Pancreas (tissue), 10 donors: ENCODE data around the gene OR7A5. TPM values are rescaled to one million over a fixed set of nuclear protein-coding genes. Genes with fewer than 3 reads are reported as not detected.

Source experiments
- ATAC-seq, 4 donors: fragments of 200-7000 bp; cut with Tn5 transposase; one replicate each; pipeline versions ENCODE4 v1.8.0 to v1.9.1; 2020; ENCODE audit warnings: mild to moderate bottlenecking in 4 of 4, moderate library complexity in 4 of 4
- DNase-seq, 6 donors: peaks; one replicate each; pipeline ENCODE4 v3.0.0-alpha.2; 2020
- FAIRE-seq: peaks from 2 replicates; lab custom pipeline; 2012; peaks lifted over from hg19 to GRCh38; lab: Jason Lieb, UNC
- H3K27ac ChIP-seq, 4 donors: fragments of 200-600 bp; sonication (generic); 1 replicate in 3 of 4; 2 replicates in 1 of 4; pipeline versions ENCODE4 v1.5.0 to v1.8.0; 2020
- H3K27me3 ChIP-seq, 4 donors: fragments of 200-600 bp; one replicate each; pipeline ENCODE4 v1.8.0; 2021
- H3K36me3 ChIP-seq, 3 donors: fragments of 200-600 bp; sonication (generic) in 1 of 3; one replicate each; pipeline versions ENCODE4 v1.5.0 to v1.8.0; 2020 to 2021
- H3K4me1 ChIP-seq, 3 donors: fragments of 200-600 bp; one replicate each; pipeline ENCODE4 v1.8.0; 2021
- H3K4me3 ChIP-seq, 4 donors: fragments of 200-600 bp; sonication (generic) in 2 of 4; one replicate each; pipeline versions ENCODE4 v1.5.0 to v1.8.0; 2020 to 2021
- H3K9me3 ChIP-seq, 4 donors: fragments of 200-600 bp; one replicate each; pipeline ENCODE4 v1.8.0; 2021
- WGBS, 2 donors: extraction: QIAGEN DNeasy Blood & Tissue Kit; methylation state at CpG; one replicate each; pipeline ENCODE4 v1.1.7; 2013; 5-methylcytosine and 5-hydroxymethylcytosine counted together
- intact Hi-C, 3 donors: fragments of 100-400 bp; cut with DNase I; formaldehyde crosslinking; loops; one replicate each; pipeline versions ENCODE4 v1.11.1 to v1.14.2; 2022
- polyA plus RNA-seq, 2 donors: library from polyadenylated mRNA; stranded (reverse); fragments of 200-250 nt; gene quantifications; one replicate each; pipeline ENCODE4 v1.2.3, GENCODE V29; 2013
- total RNA-seq, 6 donors: library from RNA; stranded (reverse); fragmentation: NEBNext Ultra II Directional in 4 of 6; extraction: Animal tissue kit (Norgen Biotek cat#: 25700) in 4 of 6; gene quantifications; one replicate each; pipeline versions ENCODE4 v1.2.1 to v1.2.4, GENCODE V29; 2021 to 2023
- TF ChIP-seq, protein P1 (sequence below), 4 donors: fragments of 200-600 bp; sonication (generic) in 3 of 4; IDR thresholded peaks; one replicate each; pipeline versions ENCODE4 v1.5.0 to v1.8.0; 2021; ENCODE audit warnings: antibody characterized with exemption in 4 of 4
- donor health status: healthy with polysubstance abuse.
- donor health status: DM: no; HTN: no; CAD: no; lungs with moderate emphysema.
- donor health status: DM: no; HTN: no; CAD: no.
- donor health status: control.
- donor health status: control.
- donor health status: Bipolar disorder and iron deficiency.
- donor health status: DM: yes; HTN: yes; CAD: no.
- donor health status: DM: no; HTN: no; CAD: no.
- donor health status: DM: no; HTN: no; CAD: no.
- donor health status: DM: yes; HTN: yes; CAD: no.

OR7A5 gene
- not detected for total RNA-seq
- polyA plus RNA-seq, result not detected

DNA sequence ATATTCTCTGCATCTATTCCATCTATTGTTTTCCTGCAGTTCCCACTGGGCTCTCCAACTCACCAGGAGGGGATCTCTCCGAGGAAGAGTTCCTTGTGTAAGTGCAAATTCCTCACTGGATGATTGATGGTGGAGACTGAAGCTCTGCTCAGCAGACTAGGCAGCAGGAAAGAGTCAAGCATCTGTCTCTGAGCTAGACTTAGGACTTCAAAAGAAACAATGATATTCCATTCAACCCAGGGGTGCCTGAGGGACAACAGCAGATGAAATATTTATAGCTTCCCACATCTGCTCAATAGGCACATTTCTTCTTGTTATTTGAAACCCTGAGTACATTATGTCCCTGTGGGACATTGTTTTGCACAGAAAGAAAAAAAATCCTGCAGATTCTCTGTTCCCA lies at the start of gene OR7A5, which contains the start of gene OR7C1:
Gene OR7A5, minus strand, starts transcription at position 175 of the 400 bp plus-strand sequence. CDS start 6,944 bp downstream, outside the sequence.
Gene OR7C1, minus strand, starts transcription at position 175 of the 400 bp plus-strand sequence. CDS start 35,049 bp downstream, outside the sequence.
- Histone ChIP-seq H3K27me3 (no peaks in the 10 kb centered on the region), H3K27ac (no peak within 1 kb of the TSS), H3K36me3 (no peaks in the 10 kb centered on the region), H3K4me1 (no peaks in the 10 kb centered on the region), H3K9me3 (no peaks in the 10 kb centered on the region), H3K4me3 (no peak within 1 kb of the TSS)
- ATAC-seq, result no peak
- DNase-seq, result no peak
- TF ChIP-seq, protein P1, sequence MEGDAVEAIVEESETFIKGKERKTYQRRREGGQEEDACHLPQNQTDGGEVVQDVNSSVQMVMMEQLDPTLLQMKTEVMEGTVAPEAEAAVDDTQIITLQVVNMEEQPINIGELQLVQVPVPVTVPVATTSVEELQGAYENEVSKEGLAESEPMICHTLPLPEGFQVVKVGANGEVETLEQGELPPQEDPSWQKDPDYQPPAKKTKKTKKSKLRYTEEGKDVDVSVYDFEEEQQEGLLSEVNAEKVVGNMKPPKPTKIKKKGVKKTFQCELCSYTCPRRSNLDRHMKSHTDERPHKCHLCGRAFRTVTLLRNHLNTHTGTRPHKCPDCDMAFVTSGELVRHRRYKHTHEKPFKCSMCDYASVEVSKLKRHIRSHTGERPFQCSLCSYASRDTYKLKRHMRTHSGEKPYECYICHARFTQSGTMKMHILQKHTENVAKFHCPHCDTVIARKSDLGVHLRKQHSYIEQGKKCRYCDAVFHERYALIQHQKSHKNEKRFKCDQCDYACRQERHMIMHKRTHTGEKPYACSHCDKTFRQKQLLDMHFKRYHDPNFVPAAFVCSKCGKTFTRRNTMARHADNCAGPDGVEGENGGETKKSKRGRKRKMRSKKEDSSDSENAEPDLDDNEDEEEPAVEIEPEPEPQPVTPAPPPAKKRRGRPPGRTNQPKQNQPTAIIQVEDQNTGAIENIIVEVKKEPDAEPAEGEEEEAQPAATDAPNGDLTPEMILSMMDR (IDR thresholded peaks at IDR 0.05), result no peak
- intact Hi-C loops, result no loop called here
- WGBS, 2 donors, result 4 to 10% methylated on average over 1 of the region's 1 CpG
- FAIRE-seq, result no peak

DNA sequence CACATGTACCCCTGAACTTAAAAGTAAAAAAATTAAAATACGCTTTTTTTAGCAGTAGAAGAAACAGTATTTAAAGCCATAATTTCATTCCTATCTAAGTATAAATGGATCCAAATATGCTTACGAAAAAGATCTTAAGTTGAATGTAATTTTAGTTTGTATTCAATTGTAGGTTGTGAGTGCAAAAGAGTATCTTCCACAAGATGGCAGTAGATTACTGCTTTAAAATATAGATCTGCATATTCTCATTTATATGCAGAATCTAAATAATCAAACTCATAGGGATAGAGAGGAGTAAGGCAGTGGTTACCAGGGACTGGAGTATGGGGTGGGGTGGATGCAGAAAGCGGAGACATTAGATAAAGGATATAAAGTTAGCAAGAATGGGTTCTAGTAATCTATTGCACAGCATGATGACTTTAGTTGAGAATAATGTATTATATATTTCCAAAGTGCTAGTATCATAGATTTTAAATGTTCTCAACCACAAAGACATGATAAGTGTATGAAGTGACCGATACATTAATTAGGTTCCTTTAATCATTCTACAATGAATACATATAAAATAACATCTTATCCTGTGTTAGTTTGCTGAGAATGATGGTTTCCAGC lies 36.7 kb upstream of the OR7A5 start:
- Histone ChIP-seq H3K36me3 (no peaks in the 10 kb centered on the region), H3K27ac (no peak overlapping the region), H3K9me3 (no peaks in the 10 kb centered on the region), H3K4me1 (no peaks in the 10 kb centered on the region), H3K4me3 (no peak overlapping the region), H3K27me3 (peaks cover 0 to 13% (median 0%) of the 10 kb centered on the region in 4 donors)
- FAIRE-seq (no peak), ATAC-seq (no peak), DNase-seq (no peak)
- intact Hi-C loops, result no loop called here
- TF ChIP-seq, protein P1 (IDR thresholded peaks at IDR 0.05), result peak in 2 of 4 donors; percentile 19 to 32
- WGBS, 2 donors, result 40 to 50% methylated on average over 4 of the region's 4 CpGs

DNA sequence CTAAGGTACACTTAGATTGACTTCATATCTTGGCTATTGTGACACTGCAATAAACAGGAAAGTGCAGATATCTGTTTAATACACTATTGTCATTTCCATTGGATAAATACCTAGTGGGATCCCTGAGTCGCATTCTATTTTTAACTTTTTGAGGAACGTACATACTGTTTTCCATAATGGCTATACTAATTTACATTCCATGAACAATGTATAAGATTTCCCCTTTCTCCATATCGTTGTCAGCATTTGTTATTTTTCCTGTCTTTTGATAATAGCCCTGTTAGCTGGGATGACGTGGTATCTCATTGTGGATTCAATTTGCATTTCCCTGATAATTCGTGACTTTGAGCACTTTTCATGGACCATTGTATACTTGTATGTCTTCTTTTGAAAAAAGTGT lies 33.5 kb upstream of the OR7A5 start:
- peaks cover 0 to 13% (median 0%) of the 10 kb centered on the region in 4 donors for H3K27me3 ChIP-seq
- TF ChIP-seq, protein P1 (IDR thresholded peaks at IDR 0.05), result no peak
- no peak overlapping the region for H3K27ac ChIP-seq
- whole genome bisulfite sequencing, 2 donors, result 54 to 57% methylated on average over 5 of the region's 5 CpGs
- no peaks in the 10 kb centered on the region for H3K4me1 ChIP-seq
- H3K36me3 ChIP-seq, result no peaks in the 10 kb centered on the region
- no peaks in the 10 kb centered on the region for H3K9me3 ChIP-seq
- intact Hi-C loops, result no loop called here
- DNase-seq, result no peak
- H3K4me3 ChIP-seq, result no peak overlapping the region
- no peak for ATAC-seq
- no peak for FAIRE-seq

DNA sequence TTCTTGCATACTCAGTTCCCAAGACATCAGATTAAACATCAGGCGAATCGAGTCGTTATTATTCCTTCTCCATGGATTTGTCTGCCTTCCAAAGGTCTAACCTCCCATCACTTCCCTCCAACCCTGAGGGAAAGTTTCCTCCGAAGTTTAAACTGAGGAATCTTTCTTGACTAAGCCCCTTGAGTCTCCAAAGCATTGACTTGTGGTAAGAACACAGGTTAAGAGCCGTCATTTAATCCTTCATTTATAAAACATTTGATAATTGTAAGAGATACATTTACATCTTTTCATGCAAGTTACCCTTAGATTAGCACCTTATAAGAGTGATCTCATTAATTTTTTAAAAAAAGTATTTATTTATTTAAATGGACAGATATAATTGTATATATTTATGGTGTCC lies 13.8 kb upstream of the OR7A5 start, which contains the start of gene OR7A10:
Gene OR7A10, minus strand, starts transcription at position 101 of the 400 bp plus-strand sequence. CDS start 7,045 bp downstream, outside the sequence.
- WGBS, 2 donors, result 50 to 63% methylated on average over 5 of the region's 5 CpGs
- Histone ChIP-seq H3K4me1 (no peaks in the 10 kb centered on the region), H3K36me3 (no peaks in the 10 kb centered on the region), H3K4me3 (no peak within 1 kb of the TSS), H3K27me3 (peaks cover 0 to 8% (median 0%) of the 10 kb centered on the region in 4 donors), H3K9me3 (no peaks in the 10 kb centered on the region), H3K27ac (no peak within 1 kb of the TSS)
- intact Hi-C loops, result no loop called here
- ATAC-seq, result no peak
- no peak for DNase-seq
- no peak for FAIRE-seq
- TF ChIP-seq, protein P1 (IDR thresholded peaks at IDR 0.05), result no peak

DNA sequence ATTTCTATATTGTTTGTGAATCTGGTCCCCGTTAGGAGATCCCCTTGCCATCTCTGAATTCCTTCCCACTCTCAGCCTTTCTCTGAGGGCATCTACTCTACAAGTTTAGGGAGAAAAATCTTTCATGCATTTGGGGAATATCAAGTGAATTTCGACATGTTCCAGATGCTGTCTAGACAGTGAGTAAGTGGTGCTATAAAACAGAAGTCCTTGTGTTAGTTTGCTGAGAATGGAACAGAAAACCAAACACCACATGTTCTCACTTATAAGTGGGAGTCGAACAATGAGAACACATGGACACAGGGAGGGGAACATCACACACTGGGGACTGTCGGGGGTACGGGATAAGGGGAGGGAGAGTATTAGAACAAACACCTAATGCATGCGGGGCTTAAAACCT lies 8.6 kb upstream of the OR7A5 start:
- no peaks in the 10 kb centered on the region for H3K9me3 ChIP-seq
- H3K4me3 ChIP-seq, result no peak overlapping the region
- TF ChIP-seq, protein P1 (IDR thresholded peaks at IDR 0.05), result no peak
- no peak overlapping the region for H3K27ac ChIP-seq
- no peaks in the 10 kb centered on the region for H3K4me1 ChIP-seq
- H3K36me3 ChIP-seq, result no peaks in the 10 kb centered on the region
- DNase-seq, result no peak
- ATAC-seq, result no peak
- FAIRE-seq, result no peak
- 41 to 46% methylated on average over 6 of the region's 6 CpGs for WGBS, 2 donors
- peaks cover 0 to 4% (median 0%) of the 10 kb centered on the region in 4 donors for H3K27me3 ChIP-seq
- intact Hi-C loops, result no loop called here
